Fibroblast of skin of left quadriceps (primary cell): ENCODE measurements around the gene TMEM164.
A peak's percentile ranks its signal among the peaks of the same experiment; 100 is the strongest.

ENCODE experiments used
- DNase-seq, 2 experiments: peaks; one replicate each; pipeline ENCODE4 v3.0.0-alpha.2; 2013; ENCODE audit warnings: low read depth in 2 of 2

The TMEM164 gene

GRCh38 chrX:110003167-110004156 is 548 bp downstream of the TMEM164 start:
- no peak for DNase-seq

GRCh38 chrX:110004215-110004614 is 1.3 kb downstream of the TMEM164 start:
- DNase-seq = no peak

DNA sequence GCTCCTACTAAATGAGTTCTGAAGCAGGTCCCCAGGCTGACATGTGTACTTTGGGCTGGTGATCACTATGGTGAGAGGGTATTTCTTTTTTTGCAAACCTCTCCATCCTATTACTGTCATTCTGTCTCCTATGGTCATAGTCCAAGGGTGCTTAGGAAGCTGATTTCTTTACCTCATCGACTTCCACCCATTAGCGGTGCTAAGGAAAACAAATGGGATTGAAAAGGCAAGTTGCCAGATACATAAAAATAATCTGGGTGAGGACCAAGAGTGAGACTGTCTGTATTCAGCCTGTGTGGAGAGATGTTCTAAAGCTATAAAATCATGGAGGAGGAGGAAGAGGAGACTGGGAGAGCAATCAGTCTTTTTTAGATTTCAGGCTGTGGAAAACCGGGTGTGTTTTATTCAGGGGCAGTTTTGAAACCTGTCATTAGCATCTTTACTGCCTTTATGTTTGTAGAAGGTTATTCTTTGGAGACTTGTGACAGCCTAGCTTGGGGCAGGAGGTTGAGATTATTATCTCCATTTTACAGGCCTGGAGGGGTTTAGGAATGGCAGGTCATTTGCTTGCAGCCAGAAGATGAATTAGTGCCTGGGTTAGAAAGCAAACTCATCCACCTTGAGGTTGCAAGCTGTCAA is 1.9 kb downstream of the TMEM164 start:
- DNase-seq = no peak

DNA sequence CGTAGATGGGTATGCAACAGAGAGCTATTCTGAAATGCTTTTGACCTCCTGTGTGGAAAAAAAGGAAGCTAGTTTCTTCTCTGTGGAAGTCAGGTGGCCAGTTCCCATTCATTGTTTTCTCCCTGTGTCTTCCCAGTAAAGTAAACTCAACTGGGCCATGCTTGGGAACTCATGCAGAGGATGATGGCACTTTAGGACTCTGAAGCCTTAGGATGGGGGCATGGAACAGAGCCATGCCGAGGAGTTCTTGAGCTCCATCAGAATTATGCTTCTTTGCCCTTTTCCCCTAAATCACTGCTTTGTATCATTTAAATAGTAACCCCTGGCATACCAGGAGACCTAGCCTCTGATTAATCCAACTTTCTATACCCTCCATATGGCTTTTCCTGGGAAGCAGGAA is 3.2 kb downstream of the TMEM164 start:
- DNase-seq = no peak

DNA sequence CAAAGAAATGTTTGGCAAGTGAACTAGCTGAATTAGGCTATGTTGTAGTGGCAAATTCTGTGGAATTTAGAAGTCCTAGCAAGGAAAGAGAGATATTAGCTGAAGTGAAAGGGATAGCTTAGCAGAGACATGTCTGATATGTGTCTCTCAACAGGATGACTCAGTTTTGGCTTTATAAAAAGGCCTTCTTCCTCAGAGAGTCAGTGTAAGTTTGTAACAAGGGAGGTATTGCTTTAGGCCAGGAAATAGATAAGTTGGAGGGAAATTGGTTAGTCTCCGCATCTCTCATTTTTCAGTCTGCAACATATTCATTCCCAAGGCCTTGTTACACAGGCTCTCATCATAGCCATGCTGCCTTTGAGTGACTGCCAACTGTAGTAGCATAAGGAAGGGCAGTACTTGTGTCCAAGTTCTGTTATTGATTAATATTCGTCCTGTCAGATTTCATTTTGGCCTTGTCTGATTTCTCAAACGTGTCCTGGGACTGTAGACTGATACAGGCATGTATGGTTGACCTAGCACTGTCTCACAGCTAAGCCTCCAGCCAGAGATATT is 4.0 kb downstream of the TMEM164 start:
- DNase-seq = peak in 1 of 2 experiments; percentile 4

DNA sequence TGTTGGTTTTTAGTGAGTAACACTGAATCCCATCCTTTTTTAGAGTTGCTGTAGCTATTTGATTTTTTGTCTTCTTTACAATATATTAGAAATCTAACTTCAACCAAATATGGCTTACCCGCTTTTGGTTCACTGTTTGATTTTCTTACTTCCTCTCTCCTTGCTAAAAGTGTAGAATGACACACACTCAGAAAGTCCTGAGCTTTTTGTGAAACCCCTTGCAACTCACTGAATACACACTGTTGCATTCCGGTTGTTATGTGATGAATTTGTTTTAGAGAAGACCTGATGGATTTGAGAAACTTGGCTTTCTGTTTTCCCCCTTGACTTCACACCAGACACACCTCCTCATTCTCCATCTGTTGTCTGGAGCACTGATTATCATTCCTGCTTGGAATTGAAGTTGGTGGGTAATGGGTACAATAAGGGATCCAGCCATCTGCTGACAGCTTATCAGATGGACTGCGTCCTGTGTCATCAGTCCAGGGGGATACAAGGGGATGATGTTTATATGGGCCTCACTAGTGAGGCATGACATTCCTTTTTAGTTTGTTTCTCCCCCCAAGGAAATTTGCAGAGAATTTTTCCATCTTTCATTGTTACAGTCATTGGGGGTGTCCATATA is 5.2 kb downstream of the TMEM164 start:
- DNase-seq = no peak

DNA sequence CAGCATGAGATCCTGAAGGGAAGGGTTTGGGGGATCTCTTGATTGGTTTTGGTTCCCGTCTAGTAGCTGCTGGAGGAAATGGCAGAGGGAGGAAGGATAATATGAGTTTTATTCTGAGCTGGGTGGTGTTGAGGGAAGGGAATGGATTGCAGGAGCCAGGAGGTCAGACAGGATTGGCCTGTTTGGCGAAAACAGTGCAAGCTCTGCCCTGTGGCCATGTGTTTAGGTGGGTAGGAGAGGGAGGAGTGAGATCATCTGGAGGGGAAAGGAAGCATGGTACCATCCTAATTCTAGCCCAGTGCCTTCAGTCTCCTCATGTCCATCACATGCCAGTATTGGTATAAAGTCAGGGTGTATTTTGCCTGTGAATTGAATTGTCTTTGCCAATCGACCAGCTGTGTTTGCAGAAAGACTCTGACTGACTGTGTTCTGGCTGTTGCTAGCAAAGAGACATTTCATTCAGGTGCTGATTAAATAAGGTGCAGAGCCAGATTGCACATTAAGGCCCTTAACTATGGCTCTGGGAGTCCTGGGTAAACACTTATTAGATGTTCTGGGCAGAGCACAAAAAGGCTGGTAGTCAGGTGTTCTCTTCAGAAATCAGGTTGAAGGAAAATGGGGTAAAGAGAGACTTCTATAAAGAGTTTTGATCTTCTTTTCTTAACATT is 10.0 kb downstream of the TMEM164 start:
- no peak for DNase-seq

DNA sequence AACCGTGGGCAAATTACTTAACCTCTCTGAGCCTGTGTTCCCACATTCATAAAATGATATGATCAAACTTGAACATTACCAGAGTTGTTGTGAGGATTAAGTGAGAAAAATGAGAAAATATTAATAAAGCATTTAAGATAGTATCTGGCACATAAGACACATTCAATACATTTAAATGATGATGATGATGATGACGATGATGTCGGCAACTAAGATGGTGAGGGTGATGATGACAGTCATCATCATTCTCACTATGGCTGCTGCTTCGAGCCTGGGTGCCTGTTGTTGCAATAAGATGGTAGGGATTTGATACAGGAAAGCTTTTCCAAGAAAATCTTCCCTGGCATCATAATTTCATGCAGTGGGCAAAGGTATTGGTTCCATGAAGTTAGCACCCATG is 11.1 kb downstream of the TMEM164 start:
- DNase-seq = no peak

GRCh38 chrX:110015032-110015431 is 12.1 kb downstream of the TMEM164 start:
- no peak for DNase-seq

DNA sequence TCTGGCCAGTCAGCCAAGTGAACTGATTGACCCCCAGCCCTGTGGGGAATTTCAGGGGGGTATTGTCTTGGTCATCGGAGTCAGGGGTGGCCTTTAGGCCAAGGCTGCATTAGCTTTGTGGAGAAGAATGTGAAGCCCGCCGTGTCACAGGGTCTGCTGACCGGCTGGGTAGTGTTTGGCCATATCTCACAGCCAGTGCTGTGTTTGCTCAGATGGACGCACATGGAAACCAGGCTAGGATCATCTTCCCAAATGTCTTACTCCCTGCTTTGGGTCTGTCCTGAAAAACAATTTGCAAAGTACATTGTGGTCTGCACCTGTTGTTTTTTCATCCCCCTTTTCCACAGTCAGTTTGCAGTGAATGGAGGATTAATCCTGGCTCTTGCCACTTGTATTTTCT is 13.0 kb downstream of the TMEM164 start:
- no peak for DNase-seq

DNA sequence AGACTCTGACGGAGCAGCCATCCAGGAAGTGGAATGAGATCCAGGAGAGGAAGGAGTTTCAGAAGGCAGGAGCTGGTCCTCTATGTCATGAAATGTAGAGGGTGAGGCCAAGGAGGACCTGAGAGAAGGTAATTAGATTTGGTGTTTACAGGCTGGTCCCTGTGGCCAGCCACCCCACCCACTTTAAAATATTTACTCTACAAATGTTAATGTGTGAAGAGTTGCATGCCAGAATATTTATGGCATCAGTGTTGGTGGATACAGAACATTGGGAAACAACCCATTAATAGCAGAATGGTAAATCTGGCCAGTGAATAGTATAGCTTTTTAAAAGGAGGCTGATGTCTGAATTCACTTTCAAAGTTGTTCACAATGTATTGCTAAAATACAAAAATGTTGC is 17.6 kb downstream of the TMEM164 start:
- DNase-seq = no peak

- peak in 1 of 2 experiments; percentile 11 for DNase-seq
Observed at GRCh38 chrX:110021258-110022022, 18.5 kb downstream of the TMEM164 start.

DNA sequence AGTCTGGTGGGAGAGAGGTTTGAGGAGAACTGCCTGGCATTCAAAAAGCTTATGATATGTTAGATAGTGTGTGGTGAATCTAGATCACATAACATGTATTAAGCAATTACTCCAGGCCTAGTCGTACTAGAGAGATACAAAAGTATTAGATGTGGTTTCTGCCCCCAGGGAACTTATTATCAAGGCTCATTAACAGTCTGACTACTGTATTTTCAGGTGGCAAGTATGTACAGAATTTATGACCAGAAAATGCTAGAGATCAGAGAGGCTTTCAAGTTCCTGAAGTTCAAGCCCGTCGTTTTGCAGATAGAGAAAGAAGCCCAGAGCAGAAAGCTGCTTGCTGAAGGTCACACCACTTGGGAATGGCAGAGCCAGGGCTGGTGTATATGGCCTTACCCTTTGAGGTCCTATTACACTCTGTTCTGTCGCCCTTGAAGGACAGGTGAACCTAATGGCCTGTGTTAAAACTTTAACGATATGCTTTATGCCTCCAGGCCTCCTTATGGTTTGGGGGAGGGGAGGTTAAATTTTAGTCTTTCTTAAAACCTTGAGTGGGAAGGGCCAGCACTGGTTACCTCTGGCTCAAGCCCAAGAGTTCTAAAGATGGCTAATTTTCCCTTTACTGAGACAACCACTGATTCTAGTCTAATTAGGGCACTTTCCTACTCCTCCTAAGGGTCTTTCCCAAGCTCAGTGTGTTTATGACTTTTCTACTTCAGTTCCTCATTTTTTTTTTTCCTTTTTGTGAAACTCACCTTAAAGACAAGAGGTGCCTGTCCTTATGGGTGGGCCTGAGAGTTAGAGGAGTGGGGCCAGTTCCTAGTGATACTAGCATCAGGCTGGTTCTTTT is 19.9 kb downstream of the TMEM164 start:
- DNase-seq = no peak

DNA sequence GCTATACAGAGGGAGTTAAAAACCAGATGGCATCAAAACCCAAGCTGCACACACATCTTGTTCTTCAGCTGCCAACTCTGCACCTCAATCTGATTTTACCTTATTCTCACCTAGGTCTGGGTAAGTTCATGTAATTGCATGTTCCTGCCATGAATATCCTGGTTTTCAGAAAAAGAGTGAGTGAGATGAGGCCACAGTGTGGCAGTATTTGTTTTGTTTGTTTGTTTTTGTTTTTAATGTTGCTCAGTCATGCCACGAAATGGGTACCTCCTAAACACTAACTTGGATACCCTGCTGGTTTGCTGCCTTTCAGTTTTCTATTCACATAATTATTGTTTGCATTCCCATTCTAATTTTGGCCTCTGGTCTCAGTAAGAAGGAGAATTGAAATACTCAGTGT is 22.5 kb downstream of the TMEM164 start:
- no peak for DNase-seq

DNA sequence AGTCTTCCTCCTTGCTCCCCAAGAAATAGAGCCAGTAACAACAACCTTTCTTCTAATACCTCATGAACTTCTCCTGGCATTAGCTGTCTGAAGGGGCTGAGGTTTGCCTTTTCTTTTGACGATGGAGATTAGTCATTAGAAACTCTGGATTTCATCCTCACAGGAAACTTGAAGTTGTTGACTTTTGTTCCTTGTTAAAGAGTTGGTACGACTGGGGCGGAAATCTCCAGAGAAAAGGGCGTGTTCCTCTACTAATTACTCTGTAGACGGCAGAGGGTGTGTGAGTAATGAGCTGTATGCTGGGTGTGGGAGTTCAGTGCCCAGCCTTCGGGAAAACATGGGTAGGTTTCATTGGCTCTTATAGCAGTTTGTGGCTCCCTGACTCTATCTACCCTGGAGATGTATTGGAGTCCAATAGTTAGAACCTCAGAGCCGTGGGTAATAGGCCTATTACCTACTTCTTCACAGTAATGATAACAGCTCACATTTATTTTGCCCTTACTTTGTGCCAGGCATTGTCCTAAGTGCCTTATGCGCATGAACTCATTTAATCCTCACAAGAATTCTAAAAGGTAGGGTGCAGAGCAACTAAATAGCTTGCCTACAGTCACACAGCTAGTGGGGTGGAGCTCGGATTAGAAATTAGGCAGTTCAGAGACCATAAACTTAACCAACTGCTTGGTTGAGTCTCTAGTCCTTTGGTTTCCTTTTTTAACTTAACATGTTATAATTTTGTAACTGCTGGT is 23.4 kb downstream of the TMEM164 start:
- no peak for DNase-seq

DNA sequence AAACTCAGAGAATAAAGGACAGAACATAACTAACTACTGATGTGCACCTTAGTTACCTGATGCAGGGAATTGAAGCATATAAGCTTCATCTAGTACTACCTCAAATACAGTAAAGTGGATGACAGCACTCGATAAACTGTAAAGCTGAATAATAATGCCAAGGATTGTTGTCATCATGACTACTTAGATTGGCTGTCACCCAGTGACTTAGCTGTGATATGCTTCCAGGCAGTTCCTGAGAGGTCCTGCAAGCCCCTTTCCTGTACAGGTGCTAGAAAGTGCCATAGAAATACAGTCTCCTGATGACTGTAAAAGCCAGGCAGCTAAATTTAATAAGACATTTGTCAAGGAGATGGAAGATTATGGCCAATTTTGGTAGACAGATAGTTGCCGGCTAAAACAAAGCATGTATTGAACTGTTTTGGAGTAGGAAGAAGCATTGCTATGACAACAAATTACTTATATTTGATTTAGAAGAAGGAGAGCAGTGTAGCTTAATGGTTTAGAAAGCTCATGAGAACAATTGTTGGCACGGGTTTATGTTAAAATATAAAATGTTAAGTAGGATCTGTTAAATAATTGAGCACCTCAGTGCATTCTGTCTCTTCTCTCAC is 29.7 kb downstream of the TMEM164 start:
- DNase-seq = no peak

DNA sequence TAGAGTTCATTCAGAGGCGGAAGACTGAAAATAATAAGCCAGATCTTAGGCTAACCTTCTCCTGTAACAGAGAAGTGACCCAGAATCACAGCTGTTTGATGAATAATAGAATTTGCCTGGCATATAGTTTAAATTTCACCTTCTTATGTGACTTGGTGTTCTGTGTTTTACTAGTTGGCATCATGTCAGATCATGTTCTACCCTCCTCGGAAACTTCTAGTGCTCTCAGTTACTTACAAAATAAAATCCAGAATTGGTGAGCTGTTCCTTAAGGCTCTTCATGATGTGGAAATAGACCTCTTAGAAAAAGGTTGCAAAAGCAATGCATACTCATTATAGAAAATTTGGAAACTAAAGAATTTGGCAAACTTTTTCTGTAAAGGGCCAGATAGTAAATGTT is 31.1 kb downstream of the TMEM164 start:
- DNase-seq = no peak

GRCh38 chrX:110036162-110037033 is 33.5 kb downstream of the TMEM164 start:
- no peak for DNase-seq
